KG1 (cell line): ENCODE measurements around the gene TRIM44.

Experiments
- DNase-seq: peaks from one replicate; lab custom pipeline; 2025; lab: John Stamatoyannopoulos, UW

The TRIM44 gene, protein sequence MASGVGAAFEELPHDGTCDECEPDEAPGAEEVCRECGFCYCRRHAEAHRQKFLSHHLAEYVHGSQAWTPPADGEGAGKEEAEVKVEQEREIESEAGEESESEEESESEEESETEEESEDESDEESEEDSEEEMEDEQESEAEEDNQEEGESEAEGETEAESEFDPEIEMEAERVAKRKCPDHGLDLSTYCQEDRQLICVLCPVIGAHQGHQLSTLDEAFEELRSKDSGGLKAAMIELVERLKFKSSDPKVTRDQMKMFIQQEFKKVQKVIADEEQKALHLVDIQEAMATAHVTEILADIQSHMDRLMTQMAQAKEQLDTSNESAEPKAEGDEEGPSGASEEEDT

DNA sequence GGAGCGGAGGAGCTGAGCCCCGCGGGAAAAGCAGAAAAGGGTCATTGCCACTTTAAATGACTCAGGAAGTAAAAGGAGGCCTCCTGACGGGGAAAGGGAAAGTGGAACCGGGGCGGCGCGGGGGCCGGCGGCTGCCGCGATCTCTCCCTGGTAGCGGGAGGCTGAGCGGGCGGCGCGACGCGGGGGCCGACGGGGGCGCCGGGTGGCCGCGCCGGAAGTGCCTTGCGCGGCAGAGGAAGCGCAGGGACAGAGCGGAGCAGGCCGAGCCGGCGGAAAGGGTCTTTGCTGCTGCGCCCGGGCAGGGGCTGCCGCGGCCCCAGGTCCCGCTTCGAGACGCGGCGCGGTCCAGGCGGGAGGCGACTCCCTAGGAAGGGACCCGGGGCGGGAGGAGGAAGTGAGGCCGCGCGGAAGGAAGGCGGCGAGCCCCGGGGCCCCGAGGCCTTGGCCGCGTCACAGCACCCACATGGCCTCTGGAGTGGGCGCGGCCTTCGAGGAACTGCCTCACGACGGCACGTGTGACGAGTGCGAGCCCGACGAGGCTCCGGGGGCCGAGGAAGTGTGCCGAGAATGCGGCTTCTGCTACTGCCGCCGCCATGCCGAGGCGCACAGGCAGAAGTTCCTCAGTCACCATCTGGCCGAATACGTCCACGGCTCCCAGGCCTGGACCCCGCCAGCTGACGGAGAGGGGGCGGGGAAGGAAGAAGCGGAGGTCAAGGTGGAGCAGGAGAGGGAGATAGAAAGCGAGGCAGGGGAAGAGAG lies at the start of gene TRIM44:
Gene TRIM44, plus strand, starts transcription at position 127 of the 759 bp plus-strand sequence. Its CDS starts 337 bp downstream, at position 464.
- DNase-seq, result peak; percentile 81

DNA sequence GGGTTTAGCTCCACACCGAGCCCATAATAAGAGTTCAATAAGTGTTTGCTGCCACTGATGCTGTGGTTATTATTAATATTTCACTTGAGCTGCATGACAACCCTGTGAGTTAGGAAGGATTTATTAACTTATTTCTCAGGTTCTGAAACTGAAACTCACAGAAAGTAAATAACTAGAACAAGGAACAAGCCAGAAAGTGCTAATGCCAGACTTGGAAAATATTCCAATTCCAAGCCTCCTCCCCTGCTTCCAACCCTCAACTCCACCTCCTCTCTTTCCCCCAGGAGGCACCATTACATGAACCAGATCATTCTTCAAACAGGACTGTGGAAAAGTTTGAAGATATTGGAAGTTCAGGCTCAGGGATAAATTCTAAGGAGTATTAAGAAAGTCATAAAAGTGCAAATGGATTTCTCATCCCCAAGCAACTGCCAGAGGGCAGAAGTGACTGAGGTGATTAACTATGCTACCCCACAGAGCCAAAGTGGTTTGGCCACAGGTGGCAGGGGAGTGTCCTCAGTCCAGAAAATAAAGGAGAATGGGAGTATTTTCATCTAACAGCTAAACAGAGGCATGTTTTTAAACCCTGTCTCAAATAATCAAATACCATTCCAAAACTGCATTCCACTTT lies 47.5 kb upstream of the TRIM44 start:
- DNase-seq, result no peak

DNA sequence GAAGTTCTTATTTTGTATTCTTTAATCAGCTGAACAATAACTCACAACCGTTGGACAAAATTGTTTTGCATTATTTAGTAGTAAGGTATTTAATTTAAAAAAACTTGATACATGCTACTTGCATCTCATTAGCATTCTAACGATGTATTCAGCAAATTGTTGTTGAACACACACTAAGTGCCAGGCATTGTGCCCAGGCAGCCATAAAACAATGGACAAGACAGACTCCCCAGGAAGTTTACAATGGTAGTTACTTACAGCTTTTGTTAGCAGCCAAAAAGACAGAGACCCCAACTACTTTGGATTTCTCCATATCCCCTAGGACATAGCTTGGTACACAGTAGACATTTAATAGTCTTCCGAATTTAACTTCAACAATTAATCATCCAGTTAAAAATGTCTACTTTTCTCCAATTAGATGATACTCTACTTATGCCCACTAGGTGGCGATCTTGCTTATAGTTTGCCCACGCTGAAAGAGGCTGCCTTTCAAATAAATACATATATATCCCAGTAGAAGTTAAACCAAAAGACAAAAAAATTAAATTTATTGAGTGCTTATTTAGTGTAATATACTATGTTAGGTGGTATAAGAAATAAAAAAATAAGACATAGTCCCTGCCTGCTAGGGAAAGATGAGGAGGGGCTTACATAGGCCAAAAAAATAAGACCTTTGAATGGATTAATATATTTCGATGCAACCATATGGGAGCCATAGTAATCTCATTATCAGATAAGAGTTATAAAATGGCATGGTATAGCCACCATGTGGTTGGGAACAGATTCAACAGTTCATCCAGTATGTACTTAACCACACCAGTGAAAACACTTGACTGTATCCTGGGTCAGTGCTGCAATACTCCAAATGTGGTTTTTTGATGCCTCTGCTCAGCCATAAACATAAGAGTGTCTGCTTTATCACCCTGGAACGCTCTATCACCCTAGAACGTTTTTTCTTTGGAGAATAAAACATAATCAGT lies 46.4 kb upstream of the TRIM44 start:
- DNase-seq, result peak; percentile 34

DNA sequence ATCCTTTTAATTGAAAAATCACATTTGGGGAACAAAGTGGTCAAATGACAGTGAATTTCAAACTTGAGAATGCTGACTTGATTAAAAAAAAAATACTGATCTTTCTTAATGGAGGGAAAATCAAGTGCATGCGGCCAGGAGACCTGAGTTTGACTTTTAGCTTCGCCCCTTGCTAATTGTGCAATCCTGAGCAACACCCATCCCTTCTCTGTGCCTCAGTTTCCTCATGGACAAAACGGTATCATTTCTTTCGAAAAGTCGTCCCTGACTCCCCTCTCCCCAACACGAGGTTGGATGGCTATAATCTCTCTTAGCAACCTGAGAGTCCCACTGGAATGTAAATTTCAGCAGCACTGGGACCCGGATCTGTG lies 45.3 kb upstream of the TRIM44 start:
- no peak for DNase-seq

DNA sequence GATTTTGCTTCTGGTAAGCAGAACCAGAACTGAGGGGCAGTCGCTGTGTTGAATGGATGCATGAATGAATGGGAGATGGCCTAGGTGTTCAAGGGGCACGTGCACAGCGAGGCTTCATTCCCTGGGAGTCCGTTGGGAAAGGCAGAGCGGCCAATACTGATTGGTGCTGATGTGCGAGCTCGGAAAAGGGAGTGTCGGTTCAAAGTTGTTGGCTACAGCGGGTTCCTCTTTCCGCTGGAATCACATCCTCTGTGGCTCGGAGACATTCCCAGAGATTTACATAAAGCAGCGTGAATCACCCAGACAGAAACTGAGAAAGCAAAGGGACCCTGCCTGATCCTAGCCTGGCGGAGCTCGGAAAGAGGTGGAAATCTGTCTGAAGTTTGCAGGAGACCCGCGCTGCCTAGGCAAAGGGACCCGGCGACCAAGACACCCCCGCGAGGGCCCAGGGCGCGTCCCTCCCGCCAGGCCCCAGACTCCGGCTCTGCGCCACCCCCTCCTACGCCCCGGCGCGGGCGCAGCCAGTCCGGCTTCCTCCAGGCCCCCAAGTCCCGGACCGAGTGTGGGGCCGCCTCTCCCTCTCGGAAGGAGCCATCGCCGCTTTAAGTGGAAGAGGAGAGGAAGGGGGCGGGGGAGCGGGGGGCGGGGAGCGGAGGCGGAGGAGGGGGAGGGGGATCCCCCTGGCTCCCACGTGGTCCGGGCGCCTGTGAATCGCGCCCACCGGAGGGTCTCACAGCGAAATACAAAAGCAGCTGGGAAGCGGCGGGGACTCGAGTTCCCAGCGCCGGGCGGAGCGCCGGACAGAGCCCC lies 44.7 kb upstream of the TRIM44 start, which contains the start of gene FJX1:
Gene FJX1, plus strand, starts transcription at position 774 of the 810 bp plus-strand sequence. CDS start 177 bp downstream, outside the sequence.
- no peak for DNase-seq

DNA sequence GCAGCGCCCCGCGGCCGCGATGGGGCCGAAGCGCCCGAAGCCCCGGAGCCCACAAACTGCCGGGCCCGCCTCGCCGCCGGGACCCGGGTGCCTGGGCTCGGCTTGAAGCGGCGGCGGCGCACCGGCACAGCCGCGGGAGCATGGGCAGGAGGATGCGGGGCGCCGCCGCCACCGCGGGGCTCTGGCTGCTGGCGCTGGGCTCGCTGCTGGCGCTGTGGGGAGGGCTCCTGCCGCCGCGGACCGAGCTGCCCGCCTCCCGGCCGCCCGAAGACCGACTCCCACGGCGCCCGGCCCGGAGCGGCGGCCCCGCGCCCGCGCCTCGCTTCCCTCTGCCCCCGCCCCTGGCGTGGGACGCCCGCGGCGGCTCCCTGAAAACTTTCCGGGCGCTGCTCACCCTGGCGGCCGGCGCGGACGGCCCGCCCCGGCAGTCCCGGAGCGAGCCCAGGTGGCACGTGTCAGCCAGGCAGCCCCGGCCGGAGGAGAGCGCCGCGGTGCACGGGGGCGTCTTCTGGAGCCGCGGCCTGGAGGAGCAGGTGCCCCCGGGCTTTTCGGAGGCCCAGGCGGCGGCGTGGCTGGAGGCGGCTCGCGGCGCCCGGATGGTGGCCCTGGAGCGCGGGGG lies 44.0 kb upstream of the TRIM44 start:
- DNase-seq, result no peak

DNA sequence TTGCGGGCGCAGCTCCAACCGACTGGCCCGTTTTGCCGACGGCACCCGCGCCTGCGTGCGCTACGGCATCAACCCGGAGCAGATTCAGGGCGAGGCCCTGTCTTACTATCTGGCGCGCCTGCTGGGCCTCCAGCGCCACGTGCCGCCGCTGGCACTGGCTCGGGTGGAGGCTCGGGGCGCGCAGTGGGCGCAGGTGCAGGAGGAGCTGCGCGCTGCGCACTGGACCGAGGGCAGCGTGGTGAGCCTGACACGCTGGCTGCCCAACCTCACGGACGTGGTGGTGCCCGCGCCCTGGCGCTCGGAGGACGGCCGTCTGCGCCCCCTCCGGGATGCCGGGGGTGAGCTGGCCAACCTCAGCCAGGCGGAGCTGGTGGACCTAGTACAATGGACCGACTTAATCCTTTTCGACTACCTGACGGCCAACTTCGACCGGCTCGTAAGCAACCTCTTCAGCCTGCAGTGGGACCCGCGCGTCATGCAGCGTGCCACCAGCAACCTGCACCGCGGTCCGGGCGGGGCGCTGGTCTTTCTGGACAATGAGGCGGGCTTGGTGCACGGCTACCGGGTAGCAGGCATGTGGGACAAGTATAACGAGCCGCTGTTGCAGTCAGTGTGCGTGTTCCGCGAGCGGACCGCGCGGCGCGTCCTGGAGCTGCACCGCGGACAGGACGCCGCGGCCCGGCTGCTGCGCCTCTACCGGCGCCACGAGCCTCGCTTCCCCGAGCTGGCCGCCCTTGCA lies 43.3 kb upstream of the TRIM44 start:
- DNase-seq, result no peak

DNA sequence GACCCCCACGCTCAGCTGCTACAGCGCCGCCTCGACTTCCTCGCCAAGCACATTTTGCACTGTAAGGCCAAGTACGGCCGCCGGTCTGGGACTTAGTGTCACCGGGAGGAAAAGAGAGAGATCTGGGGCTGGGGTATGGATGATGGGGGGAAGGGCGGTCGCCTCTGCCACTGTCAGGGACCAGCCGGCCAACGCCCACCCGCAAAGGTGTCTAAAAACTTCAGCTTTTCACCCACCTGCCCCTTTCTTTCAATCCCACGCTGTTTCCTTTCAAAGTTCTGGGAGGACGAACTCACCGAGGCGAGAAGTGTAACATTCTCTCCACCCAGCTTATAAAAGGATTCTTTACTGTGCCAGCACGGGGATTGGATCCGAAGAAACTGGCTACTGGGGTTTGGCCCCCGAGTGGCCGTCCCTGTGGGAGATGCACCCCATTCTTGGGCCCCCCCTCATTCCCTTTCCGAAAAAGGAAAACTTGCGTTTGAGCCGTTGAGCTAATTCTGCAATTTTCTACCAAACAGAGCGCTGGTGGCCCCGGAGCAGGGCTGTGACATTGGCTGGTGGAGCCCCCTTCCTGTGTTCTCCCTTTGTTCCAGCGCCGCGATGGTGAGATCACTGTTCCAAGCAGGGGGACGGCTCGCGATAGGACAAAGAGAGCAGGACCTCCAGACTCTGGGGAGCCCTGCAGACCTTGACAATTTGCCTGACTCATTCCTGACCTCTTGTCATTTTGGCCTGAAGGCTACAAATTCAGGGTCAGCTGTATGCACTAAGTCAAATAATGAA lies 42.5 kb upstream of the TRIM44 start:
- DNase-seq, result no peak

DNA sequence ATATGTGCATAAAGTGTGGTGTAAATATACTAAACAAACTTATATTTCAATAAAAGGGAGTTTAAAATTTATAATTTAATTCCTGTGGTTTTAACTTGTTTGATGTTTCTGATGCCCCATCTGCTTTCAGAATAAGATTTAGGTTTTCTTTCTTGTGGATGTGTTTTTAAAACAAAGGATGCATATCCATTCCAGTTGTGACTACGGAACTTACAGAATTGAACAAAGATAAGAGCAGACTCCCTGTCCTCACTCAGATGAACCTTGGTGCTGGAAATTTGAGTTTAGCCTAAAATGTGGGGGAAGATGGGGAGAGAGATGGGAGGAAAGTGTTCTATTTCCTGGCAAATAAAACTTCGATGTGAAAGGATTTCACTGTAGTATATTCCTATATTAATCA lies 41.8 kb upstream of the TRIM44 start:
- no peak for DNase-seq

DNA sequence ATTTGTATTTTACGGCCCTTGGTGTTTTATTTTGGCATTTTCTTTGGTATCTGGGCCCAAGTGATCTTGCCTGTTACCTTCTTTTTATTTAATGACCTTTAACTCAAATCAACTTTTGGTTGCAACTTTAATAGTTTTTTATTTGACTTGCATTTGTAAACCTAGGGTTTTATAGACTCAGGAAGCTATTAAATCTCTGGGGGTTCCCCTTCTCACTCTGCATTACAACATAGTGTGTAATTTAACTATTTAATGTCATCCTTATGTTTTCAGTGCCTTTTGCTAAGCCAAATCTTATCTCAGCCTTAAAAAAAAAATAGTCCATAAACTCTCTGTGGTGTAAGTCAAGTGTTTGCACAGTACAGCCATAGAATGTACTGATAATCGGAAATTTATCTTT lies 41.0 kb upstream of the TRIM44 start:
- no peak for DNase-seq

DNA sequence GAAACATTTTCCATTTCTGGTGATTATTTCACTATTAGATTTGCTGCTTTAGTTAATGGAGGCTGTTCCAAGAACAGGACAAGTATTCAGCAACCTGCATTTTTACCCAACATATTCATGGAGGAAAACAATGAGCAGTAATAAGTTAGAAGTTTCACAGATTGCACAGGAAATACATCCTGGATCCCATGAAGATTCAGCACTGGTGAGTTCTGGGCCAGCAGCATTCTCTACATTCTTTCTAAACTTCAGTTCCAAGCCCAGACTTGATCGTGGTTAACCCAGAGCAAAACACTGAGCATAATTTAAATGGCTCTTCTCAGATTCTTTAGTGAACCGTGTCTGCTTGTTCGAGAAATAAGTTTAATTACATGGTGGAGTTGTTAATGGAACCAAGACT lies 40.5 kb upstream of the TRIM44 start:
- no peak for DNase-seq

DNA sequence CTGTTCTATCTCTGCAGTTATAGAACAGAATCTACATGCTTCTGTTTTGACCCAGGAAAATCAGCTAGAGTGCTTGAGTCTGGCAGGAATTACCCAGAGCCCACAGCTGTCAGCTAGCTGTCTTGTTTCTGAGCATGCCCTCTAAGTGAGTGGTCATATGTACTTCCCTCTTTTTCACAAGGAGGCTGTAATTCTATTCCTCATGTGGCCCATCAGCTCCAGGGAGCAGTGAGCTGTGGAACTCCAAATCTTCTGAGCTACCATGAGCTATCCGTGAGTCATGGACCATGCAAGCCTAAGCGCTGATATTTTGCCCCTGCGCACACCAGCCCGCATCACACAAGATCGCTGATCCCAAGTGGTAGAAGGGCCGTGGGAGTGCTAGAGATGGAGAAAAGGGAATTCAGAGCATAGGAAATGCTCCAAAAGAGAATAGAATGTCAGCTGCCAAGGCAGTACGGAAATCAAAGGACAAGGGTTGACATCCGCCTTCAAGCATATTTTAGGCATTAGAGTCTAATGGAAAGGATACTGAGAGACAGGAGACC lies 38.9 kb upstream of the TRIM44 start:
- no peak for DNase-seq

DNA sequence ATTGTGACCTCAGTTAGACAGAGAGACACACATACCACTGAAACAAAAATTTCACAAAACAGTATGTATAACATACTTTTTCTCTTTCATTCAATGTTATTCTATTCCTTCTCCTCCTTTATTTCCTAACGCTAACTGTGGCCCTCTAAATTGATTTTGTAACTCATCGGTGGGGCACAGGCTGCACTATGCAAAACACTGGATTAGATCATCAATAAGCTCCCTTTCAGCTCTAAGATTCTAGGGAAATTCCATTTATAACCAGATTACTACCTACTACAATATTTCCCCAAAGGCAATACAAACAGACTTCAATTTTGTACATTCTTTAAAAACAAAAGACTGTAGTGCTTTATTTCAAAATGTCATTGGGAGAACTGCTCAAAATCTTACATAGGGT lies 38.3 kb upstream of the TRIM44 start:
- DNase-seq, result no peak

DNA sequence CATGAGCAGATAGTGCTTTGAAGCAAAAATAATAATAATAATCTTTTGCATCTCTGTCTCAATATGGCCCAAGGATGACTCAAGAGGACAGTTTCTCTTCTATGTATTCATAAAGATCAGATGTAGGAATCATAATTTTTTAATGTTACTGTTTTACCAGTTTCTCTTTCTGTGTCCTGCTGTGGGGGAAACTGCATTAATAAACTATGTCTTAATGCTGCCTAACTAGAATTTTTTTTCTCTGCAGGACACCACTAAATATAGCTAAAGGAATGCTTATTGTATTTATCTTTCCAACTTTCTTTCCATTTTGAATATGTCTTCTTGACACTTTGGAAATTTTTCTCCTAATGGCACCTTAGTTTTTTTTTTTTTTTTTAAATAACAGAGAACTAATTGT lies 37.8 kb upstream of the TRIM44 start:
- DNase-seq, result no peak

DNA sequence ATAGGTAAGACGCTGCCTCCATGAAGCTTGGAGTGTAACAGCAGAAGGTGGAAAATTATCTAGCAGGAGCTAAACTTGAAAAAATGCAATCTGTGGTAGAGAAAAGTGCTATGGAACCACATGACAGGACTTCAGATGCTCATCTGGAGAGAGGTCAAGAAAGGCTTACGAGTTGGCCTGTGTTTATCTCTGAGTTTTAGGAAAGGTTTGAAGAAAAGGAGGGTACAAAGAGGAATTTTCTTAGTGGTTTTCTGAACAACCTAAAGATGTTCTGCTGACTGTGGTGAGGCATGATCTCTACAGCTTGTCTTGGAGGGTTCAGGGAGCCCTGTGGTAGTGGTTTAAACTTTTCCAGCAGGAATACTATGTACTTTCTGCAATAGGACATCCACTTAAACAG lies 36.1 kb upstream of the TRIM44 start:
- DNase-seq, result no peak

DNA sequence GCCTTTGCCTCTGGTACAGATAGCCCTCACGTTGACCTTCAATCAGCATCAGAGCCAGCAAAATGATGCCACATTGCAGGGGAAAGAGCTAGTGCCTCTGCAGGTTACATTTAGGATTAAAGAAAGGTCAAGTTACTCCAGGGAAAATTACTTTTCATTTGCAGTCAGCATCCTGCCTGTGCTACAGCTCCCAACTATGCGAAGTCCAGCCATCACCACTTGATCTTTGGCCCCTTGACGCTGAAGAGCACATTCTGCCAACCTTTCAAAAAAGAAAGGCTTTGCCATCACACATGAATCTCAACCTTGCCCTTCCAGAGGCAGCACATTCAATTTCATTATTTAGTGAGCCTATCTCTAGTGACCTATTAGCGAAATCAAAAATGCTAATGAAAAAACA lies 33.1 kb upstream of the TRIM44 start:
- no peak for DNase-seq

DNA sequence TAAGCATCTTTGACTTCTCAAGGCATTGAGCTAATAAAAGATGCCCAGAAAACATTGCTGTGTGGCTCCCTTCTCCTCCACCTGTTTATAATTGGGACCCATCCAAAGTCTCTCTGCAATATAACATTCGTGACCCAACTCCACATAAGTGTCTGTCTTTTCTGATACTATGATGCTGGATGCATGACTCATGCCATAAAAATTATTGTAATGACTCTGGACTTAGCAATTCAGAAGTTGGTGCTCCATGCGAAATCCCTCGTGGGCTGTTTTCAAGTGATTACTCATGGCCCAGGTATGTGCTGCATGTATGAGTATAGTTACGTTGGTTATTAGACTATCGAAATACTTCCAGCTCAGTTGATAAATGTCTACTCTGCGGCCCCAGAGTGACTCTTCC lies 32.7 kb upstream of the TRIM44 start:
- no peak for DNase-seq

DNA sequence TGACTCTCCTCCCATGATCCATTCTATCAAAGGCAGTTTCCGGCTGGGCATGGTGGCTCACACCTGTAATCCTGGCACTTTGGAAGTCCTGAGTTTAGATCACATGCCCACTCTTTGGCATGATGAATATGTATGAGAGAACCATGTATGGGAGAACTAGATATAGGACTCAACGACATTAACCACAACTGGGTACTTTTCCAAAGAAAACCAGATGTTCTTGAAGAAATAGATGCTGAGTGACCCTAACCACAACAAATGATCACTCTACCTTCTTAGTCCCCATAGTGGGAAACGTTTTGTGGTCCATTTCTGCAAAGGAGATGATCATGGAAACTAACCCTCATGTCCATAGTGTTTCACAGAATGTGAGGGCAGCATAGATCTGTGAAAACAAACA lies 30.7 kb upstream of the TRIM44 start:
- DNase-seq, result no peak

DNA sequence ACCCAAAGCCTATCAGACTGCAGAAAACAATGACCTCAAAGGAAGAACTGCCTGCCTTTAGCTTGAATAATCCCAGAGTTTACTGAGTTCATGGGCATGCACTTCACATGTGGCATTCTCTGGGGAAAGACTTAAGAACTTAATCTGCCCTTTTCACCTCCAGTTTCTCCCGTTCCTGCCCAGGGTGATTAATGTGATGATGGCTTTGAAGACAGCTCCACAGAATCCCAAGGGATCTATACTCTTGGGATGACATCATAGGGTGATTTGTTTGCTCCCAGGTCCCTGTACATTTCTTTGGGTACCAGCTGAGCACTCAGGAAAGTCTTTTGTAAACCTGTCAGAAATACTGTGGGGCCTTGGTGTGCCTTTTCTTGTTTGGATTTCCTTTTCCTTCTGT lies 30.3 kb upstream of the TRIM44 start:
- DNase-seq, result no peak
